ENCODE measurements around the gene PDHX.

DNA sequence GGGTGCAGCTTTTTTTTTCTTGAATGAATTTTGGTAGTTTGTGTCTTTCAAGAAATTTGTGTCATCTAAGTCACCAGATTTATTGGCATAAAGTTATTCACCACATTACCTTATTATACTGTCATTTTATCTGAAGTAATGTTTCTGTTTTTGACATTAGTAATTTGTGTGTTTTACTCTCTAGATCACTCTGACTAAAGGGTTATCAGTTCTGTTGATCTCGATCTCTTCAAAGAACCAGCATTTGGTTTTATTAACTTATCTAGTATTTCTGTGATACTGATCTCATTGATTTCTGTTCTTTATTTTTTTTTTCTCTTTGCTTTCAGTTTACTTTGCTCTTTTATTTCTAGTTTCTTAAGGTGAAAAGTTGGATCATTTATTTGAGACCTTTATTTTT, 55.5 kb downstream of the PDHX start:
- TF ChIP-seq, protein P1, sequence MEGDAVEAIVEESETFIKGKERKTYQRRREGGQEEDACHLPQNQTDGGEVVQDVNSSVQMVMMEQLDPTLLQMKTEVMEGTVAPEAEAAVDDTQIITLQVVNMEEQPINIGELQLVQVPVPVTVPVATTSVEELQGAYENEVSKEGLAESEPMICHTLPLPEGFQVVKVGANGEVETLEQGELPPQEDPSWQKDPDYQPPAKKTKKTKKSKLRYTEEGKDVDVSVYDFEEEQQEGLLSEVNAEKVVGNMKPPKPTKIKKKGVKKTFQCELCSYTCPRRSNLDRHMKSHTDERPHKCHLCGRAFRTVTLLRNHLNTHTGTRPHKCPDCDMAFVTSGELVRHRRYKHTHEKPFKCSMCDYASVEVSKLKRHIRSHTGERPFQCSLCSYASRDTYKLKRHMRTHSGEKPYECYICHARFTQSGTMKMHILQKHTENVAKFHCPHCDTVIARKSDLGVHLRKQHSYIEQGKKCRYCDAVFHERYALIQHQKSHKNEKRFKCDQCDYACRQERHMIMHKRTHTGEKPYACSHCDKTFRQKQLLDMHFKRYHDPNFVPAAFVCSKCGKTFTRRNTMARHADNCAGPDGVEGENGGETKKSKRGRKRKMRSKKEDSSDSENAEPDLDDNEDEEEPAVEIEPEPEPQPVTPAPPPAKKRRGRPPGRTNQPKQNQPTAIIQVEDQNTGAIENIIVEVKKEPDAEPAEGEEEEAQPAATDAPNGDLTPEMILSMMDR (IDR thresholded peaks at IDR 0.05) = no peak
- no peak for TF ChIP-seq POLR2A (IDR thresholded peaks at IDR 0.05)

All from ovary (tissue), 3 donors.